Keratinocyte (primary cell): ENCODE measurements around the gene TEP1. TPM values are rescaled to one million over a fixed set of nuclear protein-coding genes. Genes with fewer than 3 reads are reported as not detected.

Experiments
- DNase-seq: peaks from one replicate; pipeline ENCODE4 v3.0.0-alpha.2; 2011; ENCODE audit warnings: low read depth, missing footprints, low spot score
- FAIRE-seq: peaks from 2 replicates; lab custom pipeline; 2011; peaks lifted over from hg19 to GRCh38; lab: Jason Lieb, UNC
- H2AFZ ChIP-seq: 2 replicates; pipeline ENCODE4 v1.6.0; 2012; ENCODE audit warnings: low read length, control low read depth, inconsistent platforms; ENCODE audit not compliant: control insufficient read depth
- H3K27ac ChIP-seq: 2 replicates; pipeline ENCODE4 v1.5.1; 2011; ENCODE audit warnings: low read length; ENCODE audit not compliant: control insufficient read depth, insufficient read depth
- H3K27me3 ChIP-seq: 3 replicates; pipeline ENCODE4 v1.6.0; 2011; ENCODE audit warnings: low read length; ENCODE audit not compliant: control insufficient read depth, insufficient read depth; ENCODE audit errors: extremely low read depth
- H3K36me3 ChIP-seq, 2 experiments: 2 replicates in 1 of 2; 3 replicates in 1 of 2; pipeline ENCODE4 v1.5.1; 2011; ENCODE audit warnings: low read length in 2 of 2, mild to moderate bottlenecking in 1 of 2; ENCODE audit not compliant: control insufficient read depth in 2 of 2, insufficient read depth in 2 of 2; ENCODE audit errors: extremely low read depth in 1 of 2
- H3K4me1 ChIP-seq: 3 replicates; pipeline ENCODE4 v1.5.1; 2011; ENCODE audit warnings: low read length; ENCODE audit not compliant: control insufficient read depth, insufficient read depth; ENCODE audit errors: extremely low read depth
- H3K4me2 ChIP-seq: 3 replicates; pipeline ENCODE4 v1.6.0; 2011; ENCODE audit warnings: low read depth, low read length; ENCODE audit not compliant: control insufficient read depth, insufficient read depth; ENCODE audit errors: extremely low read depth
- H3K4me3 ChIP-seq, 3 experiments: fragments of 200-600 bp in 1 of 3; sonication (generic) in 1 of 3; 2 replicates in 2 of 3; 3 replicates in 1 of 3; pipeline ENCODE4 v1.5.1; 2011 to 2016; ENCODE audit warnings: low read length in 3 of 3, mild to moderate bottlenecking in 3 of 3, control low read depth in 2 of 3, inconsistent platforms in 1 of 3, low read depth in 1 of 3, mixed read lengths in 1 of 3, mixed run types in 1 of 3, moderate library complexity in 1 of 3; ENCODE audit not compliant: control insufficient read depth in 2 of 3, insufficient read depth in 2 of 3; ENCODE audit errors: extremely low read depth in 1 of 3
- H3K79me2 ChIP-seq: 2 replicates; pipeline ENCODE4 v1.6.0; 2012; ENCODE audit warnings: low read length; ENCODE audit not compliant: control insufficient read depth, insufficient read depth
- H3K9ac ChIP-seq: 3 replicates; pipeline ENCODE4 v1.6.0; 2011; ENCODE audit warnings: low read length; ENCODE audit not compliant: control insufficient read depth, insufficient read depth; ENCODE audit errors: extremely low read depth
- H3K9me1 ChIP-seq: 3 replicates; pipeline ENCODE4 v1.6.0; 2011; ENCODE audit warnings: low read length; ENCODE audit not compliant: control insufficient read depth, insufficient read depth; ENCODE audit errors: extremely low read depth
- H3K9me3 ChIP-seq: 2 replicates; pipeline ENCODE4 v1.5.1; 2012; ENCODE audit warnings: low read depth, low read length; ENCODE audit not compliant: control insufficient read depth
- H4K20me1 ChIP-seq: 3 replicates; pipeline ENCODE4 v1.6.0; 2011; ENCODE audit warnings: low read length; ENCODE audit not compliant: control insufficient read depth, insufficient read depth; ENCODE audit errors: extremely low read depth
- EZH2 ChIP-seq: IDR thresholded peaks from one replicate; pipeline ENCODE4 v1.6.1; 2012; ENCODE audit warnings: inconsistent platforms, mild to moderate bottlenecking, low read length, moderate library complexity
- dilution Hi-C: fragments of 300-500 bp; cut with MboI; formaldehyde crosslinking; loops from one replicate; pipeline ENCODE4 v1.7.0; 2020; ENCODE audit warnings: low sequenced_read_pairs; ENCODE audit not compliant: extremely low pct_ligation_motif_present
- polyA plus RNA-seq, 5 experiments: library from polyadenylated mRNA; depleted of rRNA in 3 of 5; stranded (reverse) in 3 of 5; stranded (forward) in 1 of 5; unstranded in 1 of 5; fragments of >200 nt; gene quantifications; 1 replicate in 1 of 5; 2 replicates in 3 of 5; 3 replicates in 1 of 5; pipeline versions ENCODE4 v1.2.1 to v1.2.3, GENCODE V29; 2011 to 2012; ENCODE audit warnings: missing spikeins in 2 of 5, low read depth in 1 of 5, low replicate concordance in 1 of 5
- TF ChIP-seq, protein P1 (sequence below), 3 experiments: IDR thresholded peaks in 1 of 3; conservative IDR thresholded peaks in 1 of 3; optimal IDR thresholded peaks in 1 of 3; 2 replicates in 2 of 3; 3 replicates in 1 of 3; pipeline versions ENCODE3 to v1.5.1; 2011; ENCODE audit warnings: low read length in 3 of 3, mild to moderate bottlenecking in 3 of 3, moderate library complexity in 2 of 3, control low read depth in 1 of 3, inconsistent platforms in 1 of 3; ENCODE audit not compliant: insufficient read depth in 2 of 3; ENCODE audit errors: extremely low read depth in 1 of 3

Gene TEP1
- polyA plus RNA-seq, 1 donor (not counting 4 experiments of a cell fraction or from before 2014, with no cell fraction given) = 16.6 TPM

DNA sequence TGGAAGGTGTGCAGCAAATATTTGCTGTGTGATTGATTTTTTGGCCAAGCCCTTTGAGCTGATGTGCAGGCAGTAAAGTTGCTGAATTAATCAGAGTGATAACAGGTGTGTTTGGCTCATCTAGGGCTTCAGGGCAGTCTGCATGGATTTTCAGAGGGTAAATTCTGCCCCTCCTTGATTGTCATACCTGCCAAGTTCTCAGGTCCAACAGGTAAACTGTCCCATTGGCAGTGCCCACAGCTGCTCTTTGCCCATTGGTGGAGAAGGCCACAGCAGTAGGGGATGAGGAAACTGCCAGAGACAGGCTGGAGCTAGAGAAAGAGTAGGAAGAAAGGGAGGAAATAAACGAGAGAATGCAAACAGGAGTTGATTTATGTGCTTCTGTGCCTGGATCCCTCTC lies 33.6 kb downstream of the TEP1 start:
- H3K27me3 ChIP-seq = no peaks in the 10 kb centered on the region
- H3K36me3 ChIP-seq = peaks cover 52 to 67% of the 10 kb centered on the region in 2 experiments
- H2AFZ ChIP-seq = no peak overlapping the region
- DNase-seq (no peak), FAIRE-seq (no peak)
- no peaks in the 10 kb centered on the region for H4K20me1 ChIP-seq
- no peaks in the 10 kb centered on the region for H3K79me2 ChIP-seq
- H3K9me1 ChIP-seq = no peaks in the 10 kb centered on the region
- no peak overlapping the region for H3K9ac ChIP-seq
- H3K4me3 ChIP-seq = no peak overlapping the region
- H3K9me3 ChIP-seq = no peaks in the 10 kb centered on the region
- no peaks in the 10 kb centered on the region for H3K4me1 ChIP-seq
- TF ChIP-seq EZH2 = no peak
- TF ChIP-seq, protein P1, sequence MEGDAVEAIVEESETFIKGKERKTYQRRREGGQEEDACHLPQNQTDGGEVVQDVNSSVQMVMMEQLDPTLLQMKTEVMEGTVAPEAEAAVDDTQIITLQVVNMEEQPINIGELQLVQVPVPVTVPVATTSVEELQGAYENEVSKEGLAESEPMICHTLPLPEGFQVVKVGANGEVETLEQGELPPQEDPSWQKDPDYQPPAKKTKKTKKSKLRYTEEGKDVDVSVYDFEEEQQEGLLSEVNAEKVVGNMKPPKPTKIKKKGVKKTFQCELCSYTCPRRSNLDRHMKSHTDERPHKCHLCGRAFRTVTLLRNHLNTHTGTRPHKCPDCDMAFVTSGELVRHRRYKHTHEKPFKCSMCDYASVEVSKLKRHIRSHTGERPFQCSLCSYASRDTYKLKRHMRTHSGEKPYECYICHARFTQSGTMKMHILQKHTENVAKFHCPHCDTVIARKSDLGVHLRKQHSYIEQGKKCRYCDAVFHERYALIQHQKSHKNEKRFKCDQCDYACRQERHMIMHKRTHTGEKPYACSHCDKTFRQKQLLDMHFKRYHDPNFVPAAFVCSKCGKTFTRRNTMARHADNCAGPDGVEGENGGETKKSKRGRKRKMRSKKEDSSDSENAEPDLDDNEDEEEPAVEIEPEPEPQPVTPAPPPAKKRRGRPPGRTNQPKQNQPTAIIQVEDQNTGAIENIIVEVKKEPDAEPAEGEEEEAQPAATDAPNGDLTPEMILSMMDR (optimal IDR thresholded peaks at IDR 0.05 in 1 of 3, IDR thresholded peaks at IDR 0.05 in 1 of 3, conservative IDR thresholded peaks at IDR 0.05 in 1 of 3; ENCODE audit: extremely low read depth in 1 of 3, insufficient read depth in 2 of 3, low read length in 3 of 3) = no peak
- dilution Hi-C loops = no loop called here
- H3K4me2 ChIP-seq = no peak overlapping the region
- no peak overlapping the region for H3K27ac ChIP-seq

DNA sequence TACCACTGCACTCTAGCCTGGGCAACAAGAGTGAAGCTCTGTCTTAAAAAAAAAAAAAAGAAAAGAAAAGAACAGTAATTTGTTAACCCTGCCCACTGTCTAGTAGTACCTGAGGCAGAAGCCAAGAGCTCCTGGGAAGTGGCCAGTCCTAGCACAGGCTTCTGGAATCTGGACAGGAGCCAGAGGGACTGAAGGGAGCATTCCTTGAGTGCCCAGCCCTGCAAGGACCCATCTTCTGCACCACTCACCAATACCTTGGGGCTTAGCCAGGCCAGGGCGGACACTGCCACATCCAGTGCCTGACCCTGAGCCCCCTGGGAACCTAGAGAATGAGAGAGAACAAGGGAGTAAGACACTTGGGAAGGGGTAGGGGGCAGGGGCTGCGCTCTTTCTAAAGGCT lies 36.1 kb downstream of the TEP1 start:
- peaks cover 60 to 62% of the 10 kb centered on the region in 2 experiments for H3K36me3 ChIP-seq
- FAIRE-seq = no peak
- H3K9me1 ChIP-seq = no peaks in the 10 kb centered on the region

More for the DNA sequence above, 36.1 kb downstream of the TEP1 start:
- Histone ChIP-seq H3K9me3 (no peaks in the 10 kb centered on the region), H3K79me2 (no peaks in the 10 kb centered on the region), H4K20me1 (no peaks in the 10 kb centered on the region), H3K4me2 (no peak overlapping the region), H3K27ac (no peak overlapping the region), H3K27me3 (no peaks in the 10 kb centered on the region), H2AFZ (no peak overlapping the region), H3K4me1 (no peaks in the 10 kb centered on the region), H3K9ac (no peak overlapping the region), H3K4me3 (no peak overlapping the region)
- dilution Hi-C loops = no loop called here
- TF ChIP-seq, protein P1 (optimal IDR thresholded peaks at IDR 0.05 in 1 of 3, IDR thresholded peaks at IDR 0.05 in 1 of 3, conservative IDR thresholded peaks at IDR 0.05 in 1 of 3; ENCODE audit: extremely low read depth in 1 of 3, insufficient read depth in 2 of 3, low read length in 3 of 3) = no peak
- TF ChIP-seq EZH2 = no peak
- no peak for DNase-seq
